Gastrocnemius medialis (tissue), 4 donors: Measurements from ENCODE around the gene CEBPG.

ENCODE experiments used
- CTCF ChIP-seq, 5 experiments: fragments of 450-650 bp in 3 of 5; fragments of 200-600 bp in 2 of 5; sonication (generic) in 2 of 5; IDR thresholded peaks in 4 of 5; conservative IDR thresholded peaks in 1 of 5; 1 replicate in 4 of 5; 2 replicates in 1 of 5; pipeline ENCODE4 v1.5.1; 2016 to 2019; ENCODE audit warnings: antibody characterized with exemption in 5 of 5, mild to moderate bottlenecking in 3 of 5, moderate library complexity in 3 of 5
- POLR2A ChIP-seq, 2 donors: fragments of 450-650 bp; IDR thresholded peaks; one replicate each; pipeline ENCODE4 v1.6.1; 2017; ENCODE audit warnings: antibody characterized with exemption in 2 of 2, mild to moderate bottlenecking in 2 of 2, moderate library complexity in 2 of 2

- TF ChIP-seq POLR2A (IDR thresholded peaks at IDR 0.05) (no peak), CTCF (IDR thresholded peaks at IDR 0.05 in 4 of 5, conservative IDR thresholded peaks at IDR 0.05 in 1 of 5) (no peak)
Observed at GRCh38 chr19:33410915-33411401, 37.4 kb downstream of the CEBPG start.
